HepG2 (cell line): Measurements from ENCODE around the gene PCA3. TPM values are rescaled to one million over a fixed set of nuclear protein-coding genes. Genes with fewer than 3 reads are reported as not detected.

ENCODE experiments used
- ATAC-seq: fragments of 200-7000 bp; cut with Tn5 transposase; 3 replicates; pipeline ENCODE4 v1.9.1; 2020; ENCODE audit warnings: mild to moderate bottlenecking, moderate library complexity
- BruUV-seq: library from RNA; stranded (reverse); fragments of 400-500 nt; replicated peaks from 2 replicates; lab custom pipeline; 2021; lab: Mats Ljungman, UMichigan
- CTCF ChIA-PET: fragments of 300-600 bp; formaldehyde crosslinking; extraction: SDS; loops from one replicate; lab custom pipeline; 2021; ENCODE audit warnings: low total read pairs, inconsistent platforms, low intra/inter-chr PET ratio; lab: Yijun Ruan, JAX
- POLR2A ChIA-PET: fragments of 350-600 bp; sonication (Branson Sonifier 250); formaldehyde crosslinking; loops from one replicate; lab custom pipeline; 2020; ENCODE audit warnings: antibody characterized with exemption, inconsistent platforms; lab: Yijun Ruan, JAX
- DNase-seq: peaks from one replicate; pipeline ENCODE4 v3.0.0-alpha.2; 2015; ENCODE audit warnings: low spot score
- FAIRE-seq: peaks from 3 replicates; lab custom pipeline; 2011; peaks lifted over from hg19 to GRCh38; lab: Jason Lieb, UNC
- H2AFZ ChIP-seq: one replicate; pipeline ENCODE4 v1.6.1; 2011; ENCODE audit warnings: low read length, inconsistent platforms
- H3K27ac ChIP-seq: fragments of 300-600 bp; 3 replicates; pipeline ENCODE4 v1.8.0; 2011; ENCODE audit warnings: mixed run types, mild to moderate bottlenecking, mixed read lengths, low read length, inconsistent platforms; ENCODE audit not compliant: insufficient read depth; ENCODE audit errors: extremely low read length
- H3K27me3 ChIP-seq, 2 experiments: fragments of 200-600 bp in 1 of 2; 2 replicates in 1 of 2; 3 replicates in 1 of 2; pipeline versions ENCODE4 v1.6.0 to v1.8.0; 2011; ENCODE audit warnings: low read length in 2 of 2, mild to moderate bottlenecking in 2 of 2, moderate library complexity in 2 of 2, inconsistent platforms in 1 of 2; ENCODE audit not compliant: insufficient read depth in 2 of 2, control insufficient read depth in 1 of 2
- H3K36me3 ChIP-seq, 2 experiments: fragments of 200-600 bp in 1 of 2; replicated peaks in 1 of 2; 2 replicates in 1 of 2; 3 replicates in 1 of 2; pipeline versions ENCODE4 v1.5.1 to v1.8.0; 2011; ENCODE audit warnings: low read length in 2 of 2, inconsistent platforms in 1 of 2; ENCODE audit not compliant: insufficient read depth in 2 of 2, control insufficient read depth in 1 of 2
- H3K4me1 ChIP-seq: 2 replicates; pipeline ENCODE4 v1.5.1; 2012; ENCODE audit warnings: low read length, inconsistent platforms; ENCODE audit not compliant: insufficient read depth
- H3K4me2 ChIP-seq: 2 replicates; pipeline ENCODE4 v1.6.0; 2011; ENCODE audit warnings: low read depth, low read length, inconsistent platforms
- H3K4me3 ChIP-seq, 3 experiments: fragments of 200-600 bp in 1 of 3; sonication (generic), shearing (Covaris generic) in 1 of 3; replicated peaks in 1 of 3; 2 replicates each; pipeline ENCODE4 v1.5.1; 2011 to 2016; ENCODE audit warnings: low read length in 3 of 3, inconsistent platforms in 2 of 3, low read depth in 2 of 3, mild to moderate bottlenecking in 2 of 3, control low read depth in 1 of 3, mixed read lengths in 1 of 3; ENCODE audit not compliant: insufficient read depth in 1 of 3
- H3K79me2 ChIP-seq: one replicate; pipeline ENCODE4 v1.6.1; 2011; ENCODE audit warnings: low read length, inconsistent platforms; ENCODE audit not compliant: insufficient read depth
- H3K9ac ChIP-seq: 2 replicates; pipeline ENCODE4 v1.6.0; 2011; ENCODE audit warnings: mild to moderate bottlenecking, low read depth, low read length, inconsistent platforms; ENCODE audit not compliant: insufficient read depth
- H3K9me3 ChIP-seq: 2 replicates; pipeline ENCODE4 v1.5.1; 2012; ENCODE audit warnings: mild to moderate bottlenecking, low read length
- H4K20me1 ChIP-seq: 2 replicates; pipeline ENCODE4 v1.6.0; 2011; ENCODE audit warnings: inconsistent platforms, mild to moderate bottlenecking, low read length, moderate library complexity; ENCODE audit not compliant: insufficient read depth
- AHR ChIP-seq: IDR thresholded peaks from 2 replicates; pipeline ENCODE4 v1.6.1; 2018; ENCODE audit warnings: missing genetic modification reagents, missing compliant biosample characterization
- ATF7-NPFF ChIP-seq: sonication (generic); formaldehyde crosslinking; IDR thresholded peaks from 2 replicates; pipeline ENCODE4 v1.8.1; 2023; ENCODE audit warnings: mild to moderate bottlenecking, low read depth, missing genetic modification reagents, moderate library complexity
- CHCHD3 ChIP-seq: sonication (generic); formaldehyde crosslinking; IDR thresholded peaks from 2 replicates; pipeline ENCODE4 v1.8.0; 2022; ENCODE audit warnings: mild to moderate bottlenecking, missing genetic modification reagents, moderate library complexity
- FOSL2 ChIP-seq: sonication (generic); formaldehyde crosslinking; IDR thresholded peaks from 2 replicates; pipeline ENCODE4 v1.4.0; 2020; ENCODE audit warnings: missing genetic modification reagents
- HCFC1 ChIP-seq: fragments of 150-350 bp; IDR thresholded peaks from 2 replicates; pipeline ENCODE4 v1.6.1; 2014; ENCODE audit warnings: low read depth, low read length
- HES4 ChIP-seq: sonication (generic); formaldehyde crosslinking; IDR thresholded peaks from 2 replicates; pipeline ENCODE4 v1.9.0; 2021; ENCODE audit warnings: mild to moderate bottlenecking, missing genetic modification reagents, borderline replicate concordance
- PHF21A ChIP-seq: sonication (generic); formaldehyde crosslinking; IDR thresholded peaks from 2 replicates; pipeline ENCODE4 v1.5.0; 2020; ENCODE audit warnings: mild to moderate bottlenecking, missing genetic modification reagents
- SMYD3 ChIP-seq: sonication (generic); formaldehyde crosslinking; IDR thresholded peaks from 2 replicates; pipeline ENCODE4 v1.8.1; 2023; ENCODE audit warnings: mild to moderate bottlenecking, missing genetic modification reagents
- ZNF17 ChIP-seq: sonication (generic); formaldehyde crosslinking; IDR thresholded peaks from 2 replicates; pipeline ENCODE4 v1.5.0; 2020; ENCODE audit warnings: mild to moderate bottlenecking, missing genetic modification reagents
- ZNF292 ChIP-seq: sonication (generic); formaldehyde crosslinking; IDR thresholded peaks from 2 replicates; pipeline ENCODE4 v1.8.1; 2022; ENCODE audit warnings: mild to moderate bottlenecking, low read depth, missing genetic modification reagents, borderline replicate concordance
- ZNF605 ChIP-seq: sonication (generic); formaldehyde crosslinking; IDR thresholded peaks from 2 replicates; pipeline ENCODE4 v1.8.0; 2022; ENCODE audit warnings: mild to moderate bottlenecking, missing genetic modification reagents
- ZNF878 ChIP-seq: sonication (generic); formaldehyde crosslinking; IDR thresholded peaks from 2 replicates; pipeline ENCODE4 v1.8.1; 2023; ENCODE audit warnings: mild to moderate bottlenecking, missing genetic modification reagents, moderate library complexity
- ZSCAN9 ChIP-seq: IDR thresholded peaks from 2 replicates; pipeline ENCODE4 v1.6.1; 2016; ENCODE audit warnings: borderline replicate concordance
- WGBS: methylation state at CpG from one replicate; pipeline ENCODE4 v1.1.6; 2017; ENCODE audit warnings: low lambda C conversion rate; 5-methylcytosine and 5-hydroxymethylcytosine counted together
- in situ Hi-C: cut with HindIII; loops from 2 replicates; pipeline ENCODE4 v1.10.0; 2017; ENCODE audit warnings: low pct_unique_long_range_greater_than_20kb; ENCODE audit not compliant: extremely low pct_ligation_motif_present
- intact Hi-C: fragments of 100-400 bp; cut with micrococcal nuclease; formaldehyde crosslinking; loops from one replicate; pipeline ENCODE4 v1.10.0; 2022; ENCODE audit not compliant: unreplicated experiment
- polyA plus RNA-seq, 8 experiments: library from polyadenylated mRNA; depleted of rRNA in 3 of 8; stranded (reverse) in 7 of 8; unstranded in 1 of 8; fragments of >200 nt; fragmentation: Illumina TruSeq in 4 of 8; extraction: Trizol in 4 of 8; gene quantifications; 2 replicates each; pipeline versions ENCODE4 v1.2.1 to v1.2.3, GENCODE V29; 2011 to 2016; ENCODE audit warnings: low read depth in 4 of 8, missing spikeins in 1 of 8, mixed read lengths in 1 of 8; ENCODE audit not compliant: insufficient read depth in 1 of 8
- total RNA-seq, 5 experiments: library from RNA; depleted of rRNA; stranded (reverse); fragments of >200 nt; fragmentation: Illumina TruSeq; extraction: Trizol; gene quantifications; 2 replicates each; pipeline ENCODE4 v1.2.3, GENCODE V29; 2016; ENCODE audit warnings: low read depth in 1 of 5
- TF ChIP-seq, protein P1 (sequence below): sonication (generic); formaldehyde crosslinking; IDR thresholded peaks from 2 replicates; pipeline ENCODE4 v1.4.0; 2020; ENCODE audit warnings: mild to moderate bottlenecking, low read depth, missing genetic modification reagents
- TF ChIP-seq, protein P2 (sequence below): sonication (generic); formaldehyde crosslinking; conservative IDR thresholded peaks from 2 replicates; pipeline ENCODE4 v1.4.0; 2020; ENCODE audit warnings: missing genetic modification reagents
- TF ChIP-seq, protein P3 (sequence below): sonication (generic); formaldehyde crosslinking; IDR thresholded peaks from 2 replicates; pipeline ENCODE4 v1.4.0; 2020; ENCODE audit warnings: missing genetic modification reagents

Gene PCA3
- total and polyA plus RNA-seq, 2 of the 13 experiments (the other 11 are each of a cell fraction or from before 2014, with no cell fraction given): not detected

DNA sequence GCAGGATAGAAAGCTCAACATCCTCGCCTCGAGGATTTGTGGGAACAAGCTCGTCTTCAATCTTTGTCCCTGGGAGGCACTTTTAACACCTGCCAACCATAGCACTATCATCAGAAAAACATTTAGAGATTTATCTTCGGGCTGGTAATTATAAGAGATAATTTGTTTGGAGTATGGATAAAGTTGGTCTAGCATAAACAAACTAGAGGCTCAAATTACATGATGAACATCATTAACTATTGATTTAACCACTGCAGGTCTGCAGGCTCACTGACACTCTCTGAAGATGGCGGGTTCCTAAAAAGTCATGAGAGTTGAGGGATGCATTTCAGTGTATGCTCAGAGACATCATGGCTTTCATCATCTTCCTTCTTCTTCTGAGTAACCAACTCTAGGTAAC lies 25.8 kb upstream of the PCA3 start:
- peaks cover 8% of the 10 kb centered on the region for H3K9me3 ChIP-seq
- FAIRE-seq: no peak
- H3K4me1 ChIP-seq: no peaks in the 10 kb centered on the region
- no peak for DNase-seq
- peaks cover 0 to 8% of the 10 kb centered on the region in 2 experiments; a peak in 2 of 5 replicates for H3K27me3 ChIP-seq
- H4K20me1 ChIP-seq: no peaks in the 10 kb centered on the region
- BruUV-seq: no TSS peak
- in situ Hi-C loops: no loop called here
- CTCF ChIA-PET: no interaction called here
- TF ChIP-seq SMYD3 (CRISPR knock-in tag) (no peak), ZNF605 (no peak), FOSL2 (no peak), ATF7-NPFF (CRISPR knock-in tag) (no peak), AHR (CRISPR knock-in tag) (no peak)
- TF ChIP-seq, protein P1, sequence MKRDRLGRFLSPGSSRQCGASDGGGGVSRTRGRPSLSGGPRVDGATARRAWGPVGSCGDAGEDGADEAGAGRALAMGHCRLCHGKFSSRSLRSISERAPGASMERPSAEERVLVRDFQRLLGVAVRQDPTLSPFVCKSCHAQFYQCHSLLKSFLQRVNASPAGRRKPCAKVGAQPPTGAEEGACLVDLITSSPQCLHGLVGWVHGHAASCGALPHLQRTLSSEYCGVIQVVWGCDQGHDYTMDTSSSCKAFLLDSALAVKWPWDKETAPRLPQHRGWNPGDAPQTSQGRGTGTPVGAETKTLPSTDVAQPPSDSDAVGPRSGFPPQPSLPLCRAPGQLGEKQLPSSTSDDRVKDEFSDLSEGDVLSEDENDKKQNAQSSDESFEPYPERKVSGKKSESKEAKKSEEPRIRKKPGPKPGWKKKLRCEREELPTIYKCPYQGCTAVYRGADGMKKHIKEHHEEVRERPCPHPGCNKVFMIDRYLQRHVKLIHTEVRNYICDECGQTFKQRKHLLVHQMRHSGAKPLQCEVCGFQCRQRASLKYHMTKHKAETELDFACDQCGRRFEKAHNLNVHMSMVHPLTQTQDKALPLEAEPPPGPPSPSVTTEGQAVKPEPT (CRISPR knock-in tag): no peak
- no peak overlapping the region for H3K9ac ChIP-seq
- no peak overlapping the region for H3K4me2 ChIP-seq
- 10% methylated on average over 5 of the region's 5 CpGs for WGBS
- no peak overlapping the region for H3K4me3 ChIP-seq
- H3K27ac ChIP-seq: no peak overlapping the region
- H3K79me2 ChIP-seq: no peaks in the 10 kb centered on the region
- H3K36me3 ChIP-seq: no peaks in the 10 kb centered on the region
- H2AFZ ChIP-seq: no peak overlapping the region
- no peak for ATAC-seq
- POLR2A ChIA-PET: no interaction called here
- intact Hi-C loops: no loop called here

DNA sequence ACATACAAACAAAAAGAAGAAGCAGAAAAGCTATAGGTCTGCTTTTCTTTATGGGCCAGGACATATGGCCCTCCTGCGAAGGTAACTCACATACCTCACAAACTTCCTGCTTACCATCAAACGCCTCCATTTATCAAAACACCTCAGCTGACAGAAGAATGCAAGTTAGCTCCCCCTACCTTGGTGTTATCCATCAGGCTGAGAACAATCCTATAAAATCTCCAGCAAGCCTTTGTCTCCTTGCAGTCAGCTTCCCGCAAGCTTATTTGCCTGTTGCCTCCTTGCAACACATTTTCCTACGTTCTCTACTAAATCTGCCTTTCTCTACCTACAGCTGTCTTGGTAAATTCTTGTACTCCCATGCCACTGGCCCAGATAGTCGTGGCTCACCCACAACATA lies 22.7 kb upstream of the PCA3 start:
- Histone ChIP-seq H3K4me3 (no peak overlapping the region), H3K27ac (no peak overlapping the region), H3K9me3 (peaks cover 19% of the 10 kb centered on the region), H3K79me2 (no peaks in the 10 kb centered on the region), H3K4me2 (no peak overlapping the region), H3K27me3 (peaks cover 0 to 8% of the 10 kb centered on the region in 2 experiments; a peak in 1 of 5 replicates), H3K9ac (no peak overlapping the region), H3K36me3 (no peaks in the 10 kb centered on the region), H4K20me1 (no peaks in the 10 kb centered on the region), H3K4me1 (no peaks in the 10 kb centered on the region), H2AFZ (no peak overlapping the region)
- ChIA-PET POLR2A (no interaction called here), CTCF (no interaction called here)
- ATAC-seq: no peak
- no peak for FAIRE-seq
- intact Hi-C loops (no loop called here), in situ Hi-C loops (no loop called here)
- no TSS peak for BruUV-seq
- DNase-seq: no peak
- 25% methylated on average over 5 of the region's 5 CpGs for WGBS
- TF ChIP-seq ZSCAN9 (CRISPR knock-in tag) (no peak), PHF21A (CRISPR knock-in tag) (no peak), ZNF17 (no peak), HCFC1 (no peak), HES4 (CRISPR knock-in tag) (no peak), ZNF292 (CRISPR knock-in tag) (no peak), CHCHD3 (no peak), ZNF878 (CRISPR knock-in tag) (no peak)
- TF ChIP-seq, protein P2, sequence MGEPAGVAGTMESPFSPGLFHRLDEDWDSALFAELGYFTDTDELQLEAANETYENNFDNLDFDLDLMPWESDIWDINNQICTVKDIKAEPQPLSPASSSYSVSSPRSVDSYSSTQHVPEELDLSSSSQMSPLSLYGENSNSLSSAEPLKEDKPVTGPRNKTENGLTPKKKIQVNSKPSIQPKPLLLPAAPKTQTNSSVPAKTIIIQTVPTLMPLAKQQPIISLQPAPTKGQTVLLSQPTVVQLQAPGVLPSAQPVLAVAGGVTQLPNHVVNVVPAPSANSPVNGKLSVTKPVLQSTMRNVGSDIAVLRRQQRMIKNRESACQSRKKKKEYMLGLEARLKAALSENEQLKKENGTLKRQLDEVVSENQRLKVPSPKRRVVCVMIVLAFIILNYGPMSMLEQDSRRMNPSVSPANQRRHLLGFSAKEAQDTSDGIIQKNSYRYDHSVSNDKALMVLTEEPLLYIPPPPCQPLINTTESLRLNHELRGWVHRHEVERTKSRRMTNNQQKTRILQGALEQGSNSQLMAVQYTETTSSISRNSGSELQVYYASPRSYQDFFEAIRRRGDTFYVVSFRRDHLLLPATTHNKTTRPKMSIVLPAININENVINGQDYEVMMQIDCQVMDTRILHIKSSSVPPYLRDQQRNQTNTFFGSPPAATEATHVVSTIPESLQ (CRISPR knock-in tag): no peak
- TF ChIP-seq, protein P3, sequence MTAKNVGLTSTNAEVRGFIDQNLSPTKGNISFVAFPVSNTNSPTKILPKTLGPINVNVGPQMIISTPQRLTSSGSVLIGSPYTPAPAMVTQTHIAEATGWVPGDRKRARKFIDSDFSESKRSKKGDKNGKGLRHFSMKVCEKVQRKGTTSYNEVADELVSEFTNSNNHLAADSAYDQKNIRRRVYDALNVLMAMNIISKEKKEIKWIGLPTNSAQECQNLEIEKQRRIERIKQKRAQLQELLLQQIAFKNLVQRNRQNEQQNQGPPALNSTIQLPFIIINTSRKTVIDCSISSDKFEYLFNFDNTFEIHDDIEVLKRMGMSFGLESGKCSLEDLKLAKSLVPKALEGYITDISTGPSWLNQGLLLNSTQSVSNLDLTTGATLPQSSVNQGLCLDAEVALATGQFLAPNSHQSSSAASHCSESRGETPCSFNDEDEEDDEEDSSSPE: no peak
